ENCODE measurements around the gene GNB3. TPM values are rescaled to one million over a fixed set of nuclear protein-coding genes. Genes with fewer than 3 reads are reported as not detected.

GNB3 gene
- total and polyA plus RNA-seq, 2 of the 4 experiments (the other 2 are of a cell fraction), result 0.72 to 20.5 TPM

- no peak for TF ChIP-seq SMC3 (IDR thresholded peaks at IDR 0.05; ENCODE audit: low read depth, low read length)
- TF ChIP-seq FOS (IDR thresholded peaks at IDR 0.05; ENCODE audit: low read depth, low read length), result no peak
- TF ChIP-seq CHD1 (IDR thresholded peaks at IDR 0.05; ENCODE audit: low read depth, low read length), result no peak
- TF ChIP-seq RCOR1 (IDR thresholded peaks at IDR 0.05; ENCODE audit: insufficient replicate concordance, low read length), result no peak
- TF ChIP-seq NFE2L2 (IDR thresholded peaks at IDR 0.05; ENCODE audit: low read depth, low read length), result no peak
- no peak for TF ChIP-seq MAZ (IDR thresholded peaks at IDR 0.05; ENCODE audit: borderline replicate concordance, low read depth, low read length)
- no peak for TF ChIP-seq MAFK (IDR thresholded peaks at IDR 0.05; ENCODE audit: low read depth, low read length)
- Histone ChIP-seq H3K14ac (replicated peaks; ENCODE audit: low read depth, low read length) (peak overlapping the region; percentile 51), H2AK5ac (ENCODE audit: low read depth, low read length) (no peak overlapping the region), H4K91ac (ENCODE audit: insufficient read depth, low read depth, low read length) (0 out of 2 replicates have a peak overlapping the region, but pooled peaks have one; percentile 32), H3K4me2 (ENCODE audit: low read depth, low read length) (peak overlapping the region; percentile 44), H3K36me3 (ENCODE audit: control insufficient read depth, insufficient read depth, low read length) (0 out of 2 replicates have a peak, but pooled peaks cover 2% of the 10 kb centered on the region), H2BK20ac (ENCODE audit: low read depth, low read length) (no peak overlapping the region), H3K79me1 (ENCODE audit: low read depth in 1 of 2, low read length in 2 of 2) (peaks cover 0 to 14% of the 10 kb centered on the region in 2 experiments; a peak in 2 of 4 replicates), H4K8ac (ENCODE audit: low read depth in 2 of 2, low read length in 2 of 2) (peak overlapping the region; percentile 59 to 86; a peak in 3 of 4 replicates), H3K9me1 (ENCODE audit: insufficient read depth, low read length) (peaks cover 8% of the 10 kb centered on the region; the same call in 1 of the 2 replicates), H3K56ac (ENCODE audit: extremely low read depth, insufficient read depth, low read length) (no peak overlapping the region), H3K23ac (ENCODE audit: low read depth, low read length) (peak overlapping the region; percentile 41), H3K9ac (ENCODE audit: low read depth, low read length) (peak overlapping the region; percentile 23; the same call in 1 of the 2 replicates), H3K27ac (ENCODE audit: insufficient read depth, low read length) (peak overlapping the region; percentile 13), H3K27me3 (ENCODE audit: control insufficient read depth, insufficient read depth, low read length) (no peaks in the 10 kb centered on the region), H3K9me3 (ENCODE audit: control insufficient read depth, insufficient read depth, low read length) (no peaks in the 10 kb centered on the region), H2BK15ac (ENCODE audit: low read depth, low read length) (no peak overlapping the region), H3K4me1 (ENCODE audit: control insufficient read depth, insufficient read depth, low read length) (peaks cover 21% of the 10 kb centered on the region), H2AK9ac (replicated peaks; ENCODE audit: low read depth, low read length, poor library complexity) (peak overlapping the region; percentile 73), H4K5ac (ENCODE audit: low read depth, low read length) (peak overlapping the region; percentile 27), H2AFZ (replicated peaks; ENCODE audit: low read length, poor library complexity) (peak overlapping the region; percentile 89), H3K4me3 (ENCODE audit: insufficient read depth, low read depth, low read length) (no peak overlapping the region), H3K4ac (ENCODE audit: low read depth, low read length) (peak overlapping the region; percentile 64), H2BK120ac (ENCODE audit: low read depth, low read length) (peak overlapping the region; percentile 51; the same call in 1 of the 2 replicates), H3K18ac (ENCODE audit: low read depth, low read length) (0 out of 2 replicates have a peak overlapping the region, but pooled peaks have one; percentile 10), H2BK5ac (ENCODE audit: low read depth, low read length, poor library complexity, severe bottlenecking) (no peak overlapping the region), H4K20me1 (ENCODE audit: insufficient read depth, low read length) (no peaks in the 10 kb centered on the region)
- ChIA-PET POLR2A (ENCODE audit: unreplicated experiment) (interaction anchor here (0.6 to 0.8 kb wide), 2 partner anchors 27 to 131 kb away, joined by 3 to 4 read pairs; partner anchors contain the start of gene PTMS), CTCF (interaction anchor here (0.7 to 1.4 kb wide), 2 partner anchors 8 to 39 kb away, joined by 3 to 6 read pairs; partner anchors contain the start of gene MLF2)
- dilution Hi-C loops (cut with HindIII; ENCODE audit: low sequenced_read_pairs, unreplicated experiment) (no loop called here), in situ Hi-C loops (cut with MboI; ENCODE audit: low sequenced_read_pairs) (no loop called here), intact Hi-C loops (cut with micrococcal nuclease) (no loop called here)
- DNase-seq, result peak; percentile 13
- 13% methylated on average over 4 of the region's 12 CpGs; no CpG with 5 or more reads in 1 of the 2 experiments for WGBS, 2 experiments (ENCODE audit: extremely low coverage in 2 of 2, insufficient read length in 1 of 2)
- ATAC-seq (ENCODE audit: low read depth), result peak; percentile 66
- BruUV-seq (replicated peaks), result no TSS peak
Measured at GRCh38 chr12:6792522-6793201, 48.1 kb upstream of the GNB3 start.
